ENCODE data around the gene FYCO1. TPM values are rescaled to one million over a fixed set of nuclear protein-coding genes. Genes with fewer than 3 reads are reported as not detected.
"Not testable (repeated sequence)": the region's sequence is repeated elsewhere in the genome, so short reads cannot be mapped to it uniquely, and the experiment has no call there.

The FYCO1 gene
- polyA plus RNA-seq, 1 donor (not counting 4 experiments of a cell fraction or from before 2014, with no cell fraction given), result 6.1 TPM

DNA sequence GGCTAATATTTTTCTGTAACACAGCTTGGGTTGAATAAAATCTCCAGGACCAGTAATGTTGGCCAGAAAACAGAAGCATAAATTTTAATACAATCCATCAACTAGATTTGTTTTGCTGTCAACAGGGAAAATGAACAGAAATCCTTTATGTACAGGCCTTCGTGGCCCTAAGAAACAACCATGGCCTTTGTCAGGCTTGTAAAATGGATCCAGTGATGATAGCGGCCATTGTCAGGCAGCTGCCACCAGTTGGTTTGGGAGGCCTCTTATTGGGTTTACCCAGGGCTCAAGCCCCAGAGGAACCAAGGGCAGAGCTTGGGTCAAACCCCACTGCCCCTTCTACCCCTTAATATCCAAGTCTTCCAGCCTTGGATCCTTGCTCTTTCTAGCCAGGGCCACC, 5.6 kb upstream of the FYCO1 start:
- H3K4me3 ChIP-seq (ENCODE audit: control insufficient read depth in 2 of 3, extremely low read depth in 1 of 3, insufficient read depth in 2 of 3, low read depth in 1 of 3, low read length in 3 of 3), result no peak overlapping the region
- no peaks in the 10 kb centered on the region for H4K20me1 ChIP-seq (ENCODE audit: control insufficient read depth, extremely low read depth, insufficient read depth, low read length)
- peaks cover 1% of the 10 kb centered on the region for H3K4me1 ChIP-seq (ENCODE audit: control insufficient read depth, extremely low read depth, insufficient read depth, low read length)
- no peak overlapping the region for H3K4me2 ChIP-seq (ENCODE audit: control insufficient read depth, extremely low read depth, insufficient read depth, low read depth, low read length)
- no peaks in the 10 kb centered on the region for H3K9me1 ChIP-seq (ENCODE audit: control insufficient read depth, extremely low read depth, insufficient read depth, low read length)
- TF ChIP-seq EZH2 (IDR thresholded peaks at IDR 0.05; ENCODE audit: low read length), result no peak
- TF ChIP-seq, protein P1, sequence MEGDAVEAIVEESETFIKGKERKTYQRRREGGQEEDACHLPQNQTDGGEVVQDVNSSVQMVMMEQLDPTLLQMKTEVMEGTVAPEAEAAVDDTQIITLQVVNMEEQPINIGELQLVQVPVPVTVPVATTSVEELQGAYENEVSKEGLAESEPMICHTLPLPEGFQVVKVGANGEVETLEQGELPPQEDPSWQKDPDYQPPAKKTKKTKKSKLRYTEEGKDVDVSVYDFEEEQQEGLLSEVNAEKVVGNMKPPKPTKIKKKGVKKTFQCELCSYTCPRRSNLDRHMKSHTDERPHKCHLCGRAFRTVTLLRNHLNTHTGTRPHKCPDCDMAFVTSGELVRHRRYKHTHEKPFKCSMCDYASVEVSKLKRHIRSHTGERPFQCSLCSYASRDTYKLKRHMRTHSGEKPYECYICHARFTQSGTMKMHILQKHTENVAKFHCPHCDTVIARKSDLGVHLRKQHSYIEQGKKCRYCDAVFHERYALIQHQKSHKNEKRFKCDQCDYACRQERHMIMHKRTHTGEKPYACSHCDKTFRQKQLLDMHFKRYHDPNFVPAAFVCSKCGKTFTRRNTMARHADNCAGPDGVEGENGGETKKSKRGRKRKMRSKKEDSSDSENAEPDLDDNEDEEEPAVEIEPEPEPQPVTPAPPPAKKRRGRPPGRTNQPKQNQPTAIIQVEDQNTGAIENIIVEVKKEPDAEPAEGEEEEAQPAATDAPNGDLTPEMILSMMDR (optimal IDR thresholded peaks at IDR 0.05 in 1 of 3, IDR thresholded peaks at IDR 0.05 in 1 of 3, conservative IDR thresholded peaks at IDR 0.05 in 1 of 3; ENCODE audit: extremely low read depth in 1 of 3, insufficient read depth in 2 of 3, low read length in 3 of 3), result no peak
- no peak overlapping the region for H3K9ac ChIP-seq (ENCODE audit: control insufficient read depth, extremely low read depth, insufficient read depth, low read length)
- FAIRE-seq (no peak), DNase-seq (ENCODE audit: low read depth, low spot score) (no peak)
- no peaks in the 10 kb centered on the region for H3K27me3 ChIP-seq (ENCODE audit: control insufficient read depth, extremely low read depth, insufficient read depth, low read length)
- no peaks in the 10 kb centered on the region for H3K36me3 ChIP-seq (ENCODE audit: control insufficient read depth in 2 of 2, extremely low read depth in 1 of 2, insufficient read depth in 2 of 2, low read length in 2 of 2)
- dilution Hi-C loops (cut with MboI; ENCODE audit: extremely low pct_ligation_motif_present, low sequenced_read_pairs), result no loop called here
- no peaks in the 10 kb centered on the region for H3K79me2 ChIP-seq (ENCODE audit: control insufficient read depth, insufficient read depth, low read length)
- no peak overlapping the region for H3K27ac ChIP-seq (ENCODE audit: control insufficient read depth, insufficient read depth, low read length)
- H3K9me3 ChIP-seq (ENCODE audit: control insufficient read depth, low read depth, low read length), result no peaks in the 10 kb centered on the region
- no peak overlapping the region for H2AFZ ChIP-seq (ENCODE audit: control insufficient read depth, low read length)

DNA sequence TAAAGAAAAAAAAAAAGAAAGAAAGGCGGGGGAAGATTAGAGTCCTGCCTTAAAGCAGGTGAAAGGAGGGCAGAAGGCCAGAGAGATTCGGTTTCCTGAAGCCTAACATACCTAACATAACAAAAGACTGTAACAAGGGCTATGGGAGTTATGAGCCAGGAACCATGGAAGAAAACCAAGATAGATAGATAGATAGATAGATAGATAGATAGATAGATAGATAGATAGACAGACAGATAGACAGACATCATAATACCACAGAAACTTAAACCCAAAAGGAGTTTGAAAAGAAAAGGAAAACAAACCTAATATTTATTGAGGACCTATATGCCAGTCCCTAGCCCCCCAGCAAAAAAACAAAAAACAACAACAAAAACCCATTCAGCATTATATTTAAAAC, 2.3 kb upstream of the FYCO1 start:
- no peaks in the 10 kb centered on the region for H3K36me3 ChIP-seq (ENCODE audit: control insufficient read depth in 2 of 2, extremely low read depth in 1 of 2, insufficient read depth in 2 of 2, low read length in 2 of 2)
- FAIRE-seq (no peak), DNase-seq (ENCODE audit: low read depth, low spot score) (no peak)
- no peak overlapping the region for H3K9ac ChIP-seq (ENCODE audit: control insufficient read depth, extremely low read depth, insufficient read depth, low read length)
- peaks cover 9% of the 10 kb centered on the region for H3K4me1 ChIP-seq (ENCODE audit: control insufficient read depth, extremely low read depth, insufficient read depth, low read length)
- TF ChIP-seq, protein P1 (optimal IDR thresholded peaks at IDR 0.05 in 1 of 3, IDR thresholded peaks at IDR 0.05 in 1 of 3, conservative IDR thresholded peaks at IDR 0.05 in 1 of 3; ENCODE audit: extremely low read depth in 1 of 3, insufficient read depth in 2 of 3, low read length in 3 of 3), result no peak
- TF ChIP-seq EZH2 (IDR thresholded peaks at IDR 0.05; ENCODE audit: low read length), result no peak
- H3K9me1 ChIP-seq (ENCODE audit: control insufficient read depth, extremely low read depth, insufficient read depth, low read length), result no peaks in the 10 kb centered on the region
- dilution Hi-C loops (cut with MboI; ENCODE audit: extremely low pct_ligation_motif_present, low sequenced_read_pairs), result no loop called here
- no peak overlapping the region for H3K27ac ChIP-seq (ENCODE audit: control insufficient read depth, insufficient read depth, low read length)
- no peak overlapping the region for H3K4me3 ChIP-seq (ENCODE audit: control insufficient read depth in 2 of 3, extremely low read depth in 1 of 3, insufficient read depth in 2 of 3, low read depth in 1 of 3, low read length in 3 of 3)
- H3K9me3 ChIP-seq (ENCODE audit: control insufficient read depth, low read depth, low read length), result no peaks in the 10 kb centered on the region
- H2AFZ ChIP-seq (ENCODE audit: control insufficient read depth, low read length), result no peak overlapping the region
- H4K20me1 ChIP-seq (ENCODE audit: control insufficient read depth, extremely low read depth, insufficient read depth, low read length), result no peaks in the 10 kb centered on the region
- no peaks in the 10 kb centered on the region for H3K27me3 ChIP-seq (ENCODE audit: control insufficient read depth, extremely low read depth, insufficient read depth, low read length)
- no peak overlapping the region for H3K4me2 ChIP-seq (ENCODE audit: control insufficient read depth, extremely low read depth, insufficient read depth, low read depth, low read length)
- no peaks in the 10 kb centered on the region for H3K79me2 ChIP-seq (ENCODE audit: control insufficient read depth, insufficient read depth, low read length)

- dilution Hi-C loops (cut with MboI; ENCODE audit: extremely low pct_ligation_motif_present, low sequenced_read_pairs); H3K9ac ChIP-seq (ENCODE audit: control insufficient read depth, extremely low read depth, insufficient read depth, low read length); DNase-seq (ENCODE audit: low read depth, low spot score); H3K4me3 ChIP-seq (ENCODE audit: control insufficient read depth in 2 of 3, extremely low read depth in 1 of 3, insufficient read depth in 2 of 3, low read depth in 1 of 3, low read length in 3 of 3); H3K27me3 ChIP-seq (ENCODE audit: control insufficient read depth, extremely low read depth, insufficient read depth, low read length); H3K9me1 ChIP-seq (ENCODE audit: control insufficient read depth, extremely low read depth, insufficient read depth, low read length); H3K4me2 ChIP-seq (ENCODE audit: control insufficient read depth, extremely low read depth, insufficient read depth, low read depth, low read length); H2AFZ ChIP-seq (ENCODE audit: control insufficient read depth, low read length); H3K4me1 ChIP-seq (ENCODE audit: control insufficient read depth, extremely low read depth, insufficient read depth, low read length); H3K36me3 ChIP-seq (ENCODE audit: control insufficient read depth in 2 of 2, extremely low read depth in 1 of 2, insufficient read depth in 2 of 2, low read length in 2 of 2); H3K27ac ChIP-seq (ENCODE audit: control insufficient read depth, insufficient read depth, low read length); H3K79me2 ChIP-seq (ENCODE audit: control insufficient read depth, insufficient read depth, low read length); H3K9me3 ChIP-seq (ENCODE audit: control insufficient read depth, low read depth, low read length); H4K20me1 ChIP-seq (ENCODE audit: control insufficient read depth, extremely low read depth, insufficient read depth, low read length); FAIRE-seq: not testable (repeated sequence)
Measured at GRCh38 chr3:45997499-45997898, 1.9 kb upstream of the FYCO1 start.
